ENCODE measurements around the gene CFAP77. TPM values are rescaled to one million over a fixed set of nuclear protein-coding genes. Genes with fewer than 3 reads are reported as not detected.

Gene CFAP77
- polyA plus RNA-seq, 3 donors = not detected

DNA sequence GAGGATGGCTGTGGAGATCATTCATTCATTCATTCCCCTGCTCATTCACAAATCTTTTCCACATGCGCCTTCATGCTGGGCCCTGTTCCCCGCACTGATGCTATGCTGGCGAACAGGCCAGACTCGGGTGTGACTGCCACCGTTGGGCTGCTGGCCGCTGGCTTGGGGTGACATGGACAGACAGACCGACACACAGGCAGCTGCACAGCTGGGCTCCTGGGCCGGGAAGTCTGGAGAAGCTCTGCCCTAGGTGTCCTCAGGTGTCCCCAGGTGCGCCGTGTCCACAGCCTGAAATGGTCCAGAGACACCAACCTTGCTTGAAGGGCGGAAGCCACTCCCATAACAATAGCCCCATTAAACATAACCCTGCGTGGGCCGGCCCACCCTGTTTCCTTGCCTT, 137.4 kb downstream of the CFAP77 start:
- H3K79me2 ChIP-seq (ENCODE audit: insufficient read depth, low read length) = no peaks in the 10 kb centered on the region
- no peaks in the 10 kb centered on the region for H4K20me1 ChIP-seq (ENCODE audit: insufficient read depth, low read length)
- no peak for DNase-seq
- intact Hi-C loops (cut with micrococcal nuclease) = no loop called here
- Mint-ChIP-seq H3K27me3 (ENCODE audit: low read depth in 3 of 3) (peaks cover 21 to 41% (median 25%) of the 10 kb centered on the region in 3 donors), H3K4me3 (no peak overlapping the region), H3K36me3 (no peaks in the 10 kb centered on the region), H3K27ac (no peak overlapping the region), H3K4me1 (peaks cover 2% of the 10 kb centered on the region), H3K9me3 (no peaks in the 10 kb centered on the region)
- H3K36me3 ChIP-seq (replicated peaks in 1 of 2; ENCODE audit: control insufficient read depth in 1 of 2, insufficient read depth in 2 of 2, low read length in 2 of 2) = no peaks in the 10 kb centered on the region
- 94% methylated on average over 13 of the region's 13 CpGs for WGBS (ENCODE audit: insufficient coverage)
- TF ChIP-seq, protein P1, sequence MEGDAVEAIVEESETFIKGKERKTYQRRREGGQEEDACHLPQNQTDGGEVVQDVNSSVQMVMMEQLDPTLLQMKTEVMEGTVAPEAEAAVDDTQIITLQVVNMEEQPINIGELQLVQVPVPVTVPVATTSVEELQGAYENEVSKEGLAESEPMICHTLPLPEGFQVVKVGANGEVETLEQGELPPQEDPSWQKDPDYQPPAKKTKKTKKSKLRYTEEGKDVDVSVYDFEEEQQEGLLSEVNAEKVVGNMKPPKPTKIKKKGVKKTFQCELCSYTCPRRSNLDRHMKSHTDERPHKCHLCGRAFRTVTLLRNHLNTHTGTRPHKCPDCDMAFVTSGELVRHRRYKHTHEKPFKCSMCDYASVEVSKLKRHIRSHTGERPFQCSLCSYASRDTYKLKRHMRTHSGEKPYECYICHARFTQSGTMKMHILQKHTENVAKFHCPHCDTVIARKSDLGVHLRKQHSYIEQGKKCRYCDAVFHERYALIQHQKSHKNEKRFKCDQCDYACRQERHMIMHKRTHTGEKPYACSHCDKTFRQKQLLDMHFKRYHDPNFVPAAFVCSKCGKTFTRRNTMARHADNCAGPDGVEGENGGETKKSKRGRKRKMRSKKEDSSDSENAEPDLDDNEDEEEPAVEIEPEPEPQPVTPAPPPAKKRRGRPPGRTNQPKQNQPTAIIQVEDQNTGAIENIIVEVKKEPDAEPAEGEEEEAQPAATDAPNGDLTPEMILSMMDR (IDR thresholded peaks at IDR 0.05) = no peak
- H3K9ac ChIP-seq (ENCODE audit: insufficient read depth, low read length, poor library complexity, severe bottlenecking) = no peak overlapping the region
- no peak overlapping the region for H3K4me2 ChIP-seq (replicated peaks; ENCODE audit: extremely low read depth, low read length, poor library complexity, severe bottlenecking)
- H3K27ac ChIP-seq (ENCODE audit: low read depth in 1 of 2, low read length in 2 of 2) = no peak overlapping the region
- no peaks in the 10 kb centered on the region for H3K4me1 ChIP-seq (ENCODE audit: control insufficient read depth in 1 of 2, insufficient read depth in 2 of 2, low read length in 2 of 2)
- no peak overlapping the region for H2AFZ ChIP-seq (ENCODE audit: insufficient read depth, low read depth, low read length, poor library complexity, severe bottlenecking)
- H3K4me3 ChIP-seq (replicated peaks in 1 of 3; ENCODE audit: low read depth in 2 of 3, low read length in 3 of 3) = no peak overlapping the region
- H3K27me3 ChIP-seq (ENCODE audit: control insufficient read depth in 2 of 2, insufficient read depth in 2 of 2, low read length in 2 of 2) = peaks cover 0 to 5% of the 10 kb centered on the region in 2 donors
- H3K9me3 ChIP-seq (replicated peaks in 1 of 2; ENCODE audit: control insufficient read depth in 1 of 2, insufficient read depth in 1 of 2, low read length in 2 of 2) = no peaks in the 10 kb centered on the region

DNA sequence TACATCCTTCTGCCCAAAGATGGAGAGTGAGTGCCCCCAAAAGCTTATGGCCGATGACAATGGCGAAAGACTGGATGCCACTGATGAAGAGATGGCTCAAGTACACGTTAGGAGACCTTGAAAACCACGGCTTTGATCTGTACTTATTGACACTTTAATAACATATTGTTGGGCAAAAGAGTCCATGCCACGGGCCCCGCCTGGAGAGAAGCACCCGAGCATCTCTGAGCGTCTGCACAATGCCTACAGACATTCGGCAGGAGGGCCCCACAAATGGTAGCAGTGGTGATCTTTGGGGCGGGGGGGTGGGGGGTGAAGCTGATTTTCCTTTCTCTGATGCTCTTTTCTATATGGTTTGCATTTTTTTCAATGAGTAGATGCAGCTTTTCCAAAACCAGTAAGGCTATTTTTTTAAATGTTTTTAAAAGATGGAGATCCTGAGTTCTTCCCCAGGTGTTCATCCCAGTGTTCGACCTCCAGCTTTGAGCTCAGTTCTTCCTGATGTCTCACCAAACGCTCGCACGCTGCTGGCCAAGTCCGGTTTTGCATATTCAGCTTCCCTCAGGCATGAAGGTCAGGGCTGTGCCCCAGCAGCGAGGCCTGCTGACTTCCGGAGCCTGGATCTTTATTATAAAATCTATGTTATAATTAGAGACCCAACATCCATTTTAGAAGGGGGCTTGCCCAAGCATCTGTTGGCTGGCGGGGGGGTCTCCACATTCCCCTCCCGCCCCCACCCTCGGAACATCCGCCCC, 138.1 kb downstream of the CFAP77 start:
- Histone ChIP-seq H3K9ac (ENCODE audit: insufficient read depth, low read length, poor library complexity, severe bottlenecking) (no peak overlapping the region), H3K79me2 (ENCODE audit: insufficient read depth, low read length) (no peaks in the 10 kb centered on the region), H3K4me1 (ENCODE audit: control insufficient read depth in 1 of 2, insufficient read depth in 2 of 2, low read length in 2 of 2) (no peaks in the 10 kb centered on the region), H3K27me3 (ENCODE audit: control insufficient read depth in 2 of 2, insufficient read depth in 2 of 2, low read length in 2 of 2) (peaks cover 0 to 5% of the 10 kb centered on the region in 2 donors), H4K20me1 (ENCODE audit: insufficient read depth, low read length) (no peaks in the 10 kb centered on the region), H3K4me3 (replicated peaks in 1 of 3; ENCODE audit: low read depth in 2 of 3, low read length in 3 of 3) (no peak overlapping the region), H3K4me2 (replicated peaks; ENCODE audit: extremely low read depth, low read length, poor library complexity, severe bottlenecking) (no peak overlapping the region), H3K27ac (ENCODE audit: low read depth in 1 of 2, low read length in 2 of 2) (no peak overlapping the region), H2AFZ (ENCODE audit: insufficient read depth, low read depth, low read length, poor library complexity, severe bottlenecking) (no peak overlapping the region), H3K36me3 (replicated peaks in 1 of 2; ENCODE audit: control insufficient read depth in 1 of 2, insufficient read depth in 2 of 2, low read length in 2 of 2) (no peaks in the 10 kb centered on the region), H3K9me3 (replicated peaks in 1 of 2; ENCODE audit: control insufficient read depth in 1 of 2, insufficient read depth in 1 of 2, low read length in 2 of 2) (no peaks in the 10 kb centered on the region)
- H3K4me3 Mint-ChIP-seq = no peak overlapping the region
- DNase-seq = no peak
- no peak overlapping the region for H3K27ac Mint-ChIP-seq
- H3K9me3 Mint-ChIP-seq = peaks cover 0 to 4% (median 0%) of the 10 kb centered on the region in 7 donors
- H3K4me1 Mint-ChIP-seq = peaks cover 2% of the 10 kb centered on the region
- H3K36me3 Mint-ChIP-seq = no peaks in the 10 kb centered on the region
- intact Hi-C loops (cut with micrococcal nuclease) = no loop called here
- H3K27me3 Mint-ChIP-seq (ENCODE audit: low read depth in 3 of 3) = peaks cover 23 to 41% (median 24%) of the 10 kb centered on the region in 3 donors
- WGBS (ENCODE audit: insufficient coverage) = 95% methylated on average over 8 of the region's 21 CpGs
- TF ChIP-seq, protein P1 (IDR thresholded peaks at IDR 0.05) = no peak
